Transverse colon (tissue), 4 donors: Measurements from ENCODE around the gene ATXN2. TPM values are rescaled to one million over a fixed set of nuclear protein-coding genes. Genes with fewer than 3 reads are reported as not detected.

ENCODE experiments used
- DNase-seq: peaks from one replicate; pipeline ENCODE4 v3.0.0-alpha.2; 2019
- H3K27ac ChIP-seq, 4 donors: fragments of 200-600 bp; sonication (generic); 2 replicates each; pipeline ENCODE4 v1.5.1; 2016 to 2018; ENCODE audit warnings: inconsistent platforms in 4 of 4
- H3K27me3 ChIP-seq: fragments of 200-600 bp; sonication (generic); 2 replicates; pipeline ENCODE4 v1.5.1; 2017; ENCODE audit warnings: inconsistent platforms
- H3K36me3 ChIP-seq, 4 donors: fragments of 200-600 bp; sonication (generic); 2 replicates each; pipeline ENCODE4 v1.5.1; 2017 to 2019; ENCODE audit warnings: inconsistent platforms in 4 of 4
- H3K4me1 ChIP-seq, 4 donors: fragments of 200-600 bp; sonication (generic); 2 replicates each; pipeline ENCODE4 v1.5.1; 2017 to 2020; ENCODE audit warnings: inconsistent platforms in 4 of 4
- H3K4me3 ChIP-seq, 4 donors: fragments of 200-600 bp; sonication (generic); 1 replicate in 1 of 4; 2 replicates in 3 of 4; pipeline versions ENCODE4 v1.5.1 to v1.6.1; 2017 to 2019; ENCODE audit warnings: inconsistent platforms in 4 of 4
- H3K9me3 ChIP-seq, 2 donors: fragments of 200-600 bp; sonication (generic); 2 replicates each; pipeline ENCODE4 v1.5.1; 2017 to 2019; ENCODE audit warnings: inconsistent platforms in 2 of 2
- CTCF ChIP-seq, 5 experiments: fragments of 200-600 bp in 3 of 5; fragments of 450-650 bp in 2 of 5; sonication (generic) in 3 of 5; IDR thresholded peaks; 1 replicate in 2 of 5; 2 replicates in 3 of 5; pipeline ENCODE4 v1.5.1; 2016 to 2017; ENCODE audit warnings: antibody characterized with exemption in 5 of 5, inconsistent platforms in 3 of 5, mild to moderate bottlenecking in 2 of 5, moderate library complexity in 1 of 5
- EP300 ChIP-seq: sonication (generic); formaldehyde crosslinking; IDR thresholded peaks from one replicate; pipeline ENCODE4 v1.6.1; 2017; ENCODE audit warnings: antibody characterized with exemption, low read depth
- POLR2A ChIP-seq: fragments of 450-650 bp; IDR thresholded peaks from one replicate; pipeline ENCODE4 v1.6.1; 2016; ENCODE audit warnings: antibody characterized with exemption, mild to moderate bottlenecking, moderate library complexity
- POLR2AphosphoS5 ChIP-seq, 3 donors: sonication (generic); formaldehyde crosslinking; IDR thresholded peaks; one replicate each; pipeline ENCODE4 v1.6.1; 2016; ENCODE audit warnings: antibody characterized with exemption in 3 of 3
- WGBS, 2 donors: methylation state at CpG; one replicate each; pipeline ENCODE4 v1.1.5; 2018; ENCODE audit warnings: low coverage in 1 of 2; 5-methylcytosine and 5-hydroxymethylcytosine counted together
- in situ Hi-C, 4 donors: fragments of 200-750 bp; cut with MboI; loops; one replicate each; pipeline versions ENCODE4 v1.15.0 to v1.15.1; 2017; ENCODE audit warnings: low sequenced_read_pairs in 3 of 4, low pct_ligation_motif_present in 1 of 4, low pct_unique_long_range_greater_than_20kb in 1 of 4
- intact Hi-C: fragments of 100-400 bp; cut with DNase I; formaldehyde crosslinking; loops from one replicate; pipeline ENCODE4 v1.15.1; 2023; ENCODE audit warnings: low total_unique reads
- total RNA-seq, 4 donors: library from RNA; depleted of rRNA; stranded (reverse); fragments of >200 nt; gene quantifications; one replicate each; pipeline ENCODE4 v1.1.0, GENCODE V29; 2016

The ATXN2 gene
- total RNA-seq, 4 donors from 2014 or later: 50.2 to 95.5 (median 83.2) TPM

- no peak overlapping the region for H3K27ac ChIP-seq
- H3K4me3 ChIP-seq: no peak overlapping the region
- intact Hi-C loops (no loop called here), in situ Hi-C loops (no loop called here)
- H3K9me3 ChIP-seq: no peaks in the 10 kb centered on the region
- 95 to 100% methylated on average over 2 of the region's 2 CpGs for WGBS, 2 donors
- H3K27me3 ChIP-seq: no peaks in the 10 kb centered on the region
- no peak for DNase-seq
- H3K36me3 ChIP-seq: peaks cover 0 to 65% (median 30%) of the 10 kb centered on the region in 4 donors
- no peaks in the 10 kb centered on the region for H3K4me1 ChIP-seq
- TF ChIP-seq POLR2A (no peak), CTCF (IDR thresholded peaks at IDR 0.05) (no peak), EP300 (no peak), POLR2AphosphoS5 (IDR thresholded peaks at IDR 0.05) (no peak)
Observed at GRCh38 chr12:111488798-111489197, 110.3 kb downstream of the ATXN2 start.

- no peaks in the 10 kb centered on the region for H3K4me1 ChIP-seq
- no peaks in the 10 kb centered on the region for H3K9me3 ChIP-seq
- no peak for DNase-seq
- intact Hi-C loops (no loop called here), in situ Hi-C loops (no loop called here)
- H3K27ac ChIP-seq: no peak overlapping the region
- H3K36me3 ChIP-seq: peaks cover 0 to 64% (median 29%) of the 10 kb centered on the region in 4 donors
- TF ChIP-seq POLR2A (no peak), EP300 (no peak), CTCF (IDR thresholded peaks at IDR 0.05) (no peak), POLR2AphosphoS5 (IDR thresholded peaks at IDR 0.05) (no peak)
- no peaks in the 10 kb centered on the region for H3K27me3 ChIP-seq
- H3K4me3 ChIP-seq: no peak overlapping the region
- 66 to 77% methylated on average over 3 to 4 of the region's 4 CpGs for WGBS, 2 donors
Observed at GRCh38 chr12:111488271-111488670, 110.8 kb downstream of the ATXN2 start.

GRCh38 chr12:111482462-111482861 lies 116.7 kb downstream of the ATXN2 start:
- Histone ChIP-seq H3K4me1 (no peaks in the 10 kb centered on the region), H3K27ac (no peak overlapping the region), H3K9me3 (no peaks in the 10 kb centered on the region), H3K27me3 (no peaks in the 10 kb centered on the region), H3K36me3 (peaks cover 0 to 61% (median 28%) of the 10 kb centered on the region in 4 donors), H3K4me3 (no peak overlapping the region)
- intact Hi-C loops (no loop called here), in situ Hi-C loops (no loop called here)
- WGBS, 2 donors: 100% methylated on average over 2 of the region's 2 CpGs
- DNase-seq: no peak
- TF ChIP-seq EP300 (no peak), POLR2AphosphoS5 (IDR thresholded peaks at IDR 0.05) (no peak), CTCF (IDR thresholded peaks at IDR 0.05) (no peak), POLR2A (no peak)

GRCh38 chr12:111471236-111471635 lies 127.9 kb downstream of the ATXN2 start:
- Histone ChIP-seq H3K4me3 (no peak overlapping the region), H3K27ac (no peak overlapping the region), H3K27me3 (no peaks in the 10 kb centered on the region), H3K9me3 (no peaks in the 10 kb centered on the region), H3K36me3 (peaks cover 0 to 39% (median 16%) of the 10 kb centered on the region in 4 donors), H3K4me1 (no peaks in the 10 kb centered on the region)
- TF ChIP-seq CTCF (IDR thresholded peaks at IDR 0.05): no peak
- TF ChIP-seq EP300: no peak
- TF ChIP-seq POLR2A: no peak
- TF ChIP-seq POLR2AphosphoS5 (IDR thresholded peaks at IDR 0.05): no peak
- in situ Hi-C loops (no loop called here), intact Hi-C loops (no loop called here)
- WGBS, 2 donors: 74 to 86% methylated on average over 2 of the region's 2 CpGs
- no peak for DNase-seq
